NCI-H1694 (cell line): ENCODE measurements around the gene DBN1.

Experiments
- DNase-seq: peaks from one replicate; lab custom pipeline; 2025; lab: John Stamatoyannopoulos, UW

The DBN1 gene

GRCh38 chr5:177473443-177474001 is at the start of gene DBN1:
Gene DBN1 (minus strand): TSS chr5:177473634. CDS start chr5:177473521, 113 bp downstream.
- no peak for DNase-seq

GRCh38 chr5:177520916-177521513 is 47.6 kb upstream of the DBN1 start:
- DNase-seq: no peak

- DNase-seq: no peak
These were observed 46.8 kb upstream of the DBN1 start for GRCh38 chr5:177520271-177520670.

GRCh38 chr5:177519463-177520235 is 46.2 kb upstream of the DBN1 start:
- no peak for DNase-seq

GRCh38 chr5:177516601-177517568 is 43.5 kb upstream of the DBN1 start, which contains the start of gene DDX41:
Gene DDX41 (minus strand): TSS chr5:177516961. CDS start chr5:177516945, 16 bp downstream.
- DNase-seq: peak; percentile 92

GRCh38 chr5:177515580-177515979 is 42.1 kb upstream of the DBN1 start:
- no peak for DNase-seq

GRCh38 chr5:177514541-177514940 is 41.1 kb upstream of the DBN1 start:
- DNase-seq: no peak

- no peak for DNase-seq
These were observed 40.1 kb upstream of the DBN1 start for GRCh38 chr5:177513500-177513899.

- DNase-seq: no peak
These were observed 39.4 kb upstream of the DBN1 start for GRCh38 chr5:177512736-177513380.

- no peak for DNase-seq
These were observed 38.6 kb upstream of the DBN1 start for GRCh38 chr5:177511796-177512675.

GRCh38 chr5:177511181-177511580 is 37.7 kb upstream of the DBN1 start:
- DNase-seq: no peak

- no peak for DNase-seq
These were observed 37.2 kb upstream of the DBN1 start for GRCh38 chr5:177510567-177511053.

- DNase-seq: no peak
These were observed 36.6 kb upstream of the DBN1 start for GRCh38 chr5:177509991-177510566.

GRCh38 chr5:177509381-177509951 is 36.0 kb upstream of the DBN1 start, which contains the start of gene DOK3:
Gene DOK3 (minus strand): TSS chr5:177509826. CDS start chr5:177509540, 286 bp downstream.
- no peak for DNase-seq

GRCh38 chr5:177508837-177509236 is 35.4 kb upstream of the DBN1 start:
- no peak for DNase-seq

- DNase-seq: no peak
These were observed 34.8 kb upstream of the DBN1 start for GRCh38 chr5:177508221-177508611.

- no peak for DNase-seq
These were observed 34.3 kb upstream of the DBN1 start for GRCh38 chr5:177507596-177508220.

GRCh38 chr5:177507165-177507564 is 33.7 kb upstream of the DBN1 start:
- no peak for DNase-seq

- DNase-seq: no peak
These were observed 31.6 kb upstream of the DBN1 start for GRCh38 chr5:177505075-177505474.
